Measurements from ENCODE around the gene ST3GAL2. TPM values are rescaled to one million over a fixed set of nuclear protein-coding genes. Genes with fewer than 3 reads are reported as not detected.

Gene ST3GAL2
- total and polyA plus RNA-seq, 2 of the 4 experiments (the other 2 are of a cell fraction), result 17.4 to 17.7 TPM

DNA sequence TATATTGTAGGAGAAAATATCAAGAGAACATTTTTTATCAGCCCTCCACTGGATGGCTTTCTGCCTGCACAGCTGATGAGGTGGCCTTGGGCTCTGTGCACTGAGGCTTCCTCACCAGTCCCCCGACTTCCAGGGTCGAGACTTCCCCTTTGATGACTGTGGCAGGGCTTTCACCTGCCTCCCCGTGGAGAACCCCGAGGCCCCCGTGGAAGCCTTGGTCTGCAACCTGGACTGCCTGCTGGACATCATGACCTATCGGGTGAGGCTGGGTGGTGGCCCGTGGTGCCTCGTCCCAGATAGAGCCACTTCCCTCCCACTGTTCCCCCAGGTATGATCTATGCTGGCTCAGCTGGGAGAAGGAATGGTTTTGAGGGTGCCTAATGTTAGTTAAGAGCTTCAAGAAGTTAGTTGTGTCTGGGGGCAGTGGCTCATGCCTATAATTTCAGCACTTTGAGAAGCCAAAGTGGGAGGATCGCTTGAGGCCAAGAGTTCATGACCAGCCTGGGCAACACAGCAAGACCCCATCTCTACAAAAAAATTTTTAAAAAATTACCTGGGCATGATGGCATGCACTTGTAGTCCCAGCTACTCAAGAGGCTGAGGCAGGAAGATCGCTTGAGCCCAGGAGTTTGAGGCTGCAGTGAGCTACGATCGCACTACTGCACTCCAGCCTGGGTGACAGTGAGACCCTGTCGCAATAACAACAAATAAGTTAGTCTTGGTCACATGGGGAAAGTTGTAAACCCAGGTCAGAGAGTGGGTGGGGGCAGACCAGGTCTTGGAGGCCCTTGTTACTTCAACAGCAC, 27.3 kb upstream of the ST3GAL2 start:
- peaks cover 0 to 6% of the 10 kb centered on the region in 2 experiments; a peak in 1 of 4 replicates for H3K79me1 ChIP-seq (ENCODE audit: low read depth in 1 of 2, low read length in 2 of 2)
- H2BK20ac ChIP-seq (ENCODE audit: low read depth, low read length), result no peak overlapping the region
- peaks cover 2% of the 10 kb centered on the region; the same call in 1 of the 2 replicates for H3K4me1 ChIP-seq (ENCODE audit: control insufficient read depth, insufficient read depth, low read length)
- H2BK15ac ChIP-seq (ENCODE audit: low read depth, low read length), result no peak overlapping the region
- H2BK5ac ChIP-seq (ENCODE audit: low read depth, low read length, poor library complexity, severe bottlenecking), result no peak overlapping the region
- no peak overlapping the region for H3K27ac ChIP-seq (ENCODE audit: insufficient read depth, low read length)
- no peak overlapping the region for H3K18ac ChIP-seq (ENCODE audit: low read depth, low read length)
- no peak overlapping the region for H2AK5ac ChIP-seq (ENCODE audit: low read depth, low read length)
- no peak overlapping the region for H3K4ac ChIP-seq (ENCODE audit: low read depth, low read length)
- DNase-seq (no peak), ATAC-seq (ENCODE audit: low read depth) (no peak)
- peaks cover under 1% of the 10 kb centered on the region; the same call in 1 of the 2 replicates for H4K20me1 ChIP-seq (ENCODE audit: insufficient read depth, low read length)
- ChIA-PET POLR2A (ENCODE audit: unreplicated experiment) (no interaction called here), CTCF (no interaction called here)
- H3K27me3 ChIP-seq (ENCODE audit: control insufficient read depth, insufficient read depth, low read length), result no peaks in the 10 kb centered on the region
- no peak overlapping the region for H3K4me3 ChIP-seq (ENCODE audit: insufficient read depth, low read depth, low read length)
- no peak overlapping the region for H3K4me2 ChIP-seq (ENCODE audit: low read depth, low read length)
- H3K14ac ChIP-seq (replicated peaks; ENCODE audit: low read depth, low read length), result no peak overlapping the region
- intact Hi-C loops (cut with micrococcal nuclease), result no loop called here
- H3K9me3 ChIP-seq (ENCODE audit: control insufficient read depth, insufficient read depth, low read length), result no peaks in the 10 kb centered on the region
- no peak overlapping the region for H2AFZ ChIP-seq (replicated peaks; ENCODE audit: low read length, poor library complexity)
- BruUV-seq (replicated peaks), result no TSS peak
- H4K5ac ChIP-seq (ENCODE audit: low read depth, low read length), result no peak overlapping the region
- in situ Hi-C loops (cut with MboI; ENCODE audit: low sequenced_read_pairs), result no loop called here
- WGBS, 2 experiments (ENCODE audit: extremely low coverage in 2 of 2, insufficient read length in 1 of 2), result 84% methylated on average over 4 of the region's 13 CpGs; no CpG with 5 or more reads in 1 of the 2 experiments
- no peak overlapping the region for H4K8ac ChIP-seq (ENCODE audit: low read depth in 2 of 2, low read length in 2 of 2)
- H3K36me3 ChIP-seq (ENCODE audit: control insufficient read depth, insufficient read depth, low read length), result peaks cover 12% of the 10 kb centered on the region
- 0 out of 2 replicates have a peak, but pooled peaks cover 2% of the 10 kb centered on the region for H3K9me1 ChIP-seq (ENCODE audit: insufficient read depth, low read length)
- no peak overlapping the region for H2AK9ac ChIP-seq (replicated peaks; ENCODE audit: low read depth, low read length, poor library complexity)
- H2BK120ac ChIP-seq (ENCODE audit: low read depth, low read length), result no peak overlapping the region
- dilution Hi-C loops (cut with HindIII; ENCODE audit: low sequenced_read_pairs, unreplicated experiment), result no loop called here
- no peak overlapping the region for H3K23ac ChIP-seq (ENCODE audit: low read depth, low read length)
- no peak overlapping the region for H3K9ac ChIP-seq (ENCODE audit: low read depth, low read length)
- H3K56ac ChIP-seq (ENCODE audit: extremely low read depth, insufficient read depth, low read length), result no peak overlapping the region
- H4K91ac ChIP-seq (ENCODE audit: insufficient read depth, low read depth, low read length), result no peak overlapping the region
- TF ChIP-seq SMC3 (IDR thresholded peaks at IDR 0.05; ENCODE audit: low read depth, low read length) (no peak), USF2 (IDR thresholded peaks at IDR 0.05; ENCODE audit: low read depth, low read length) (no peak), CEBPB (IDR thresholded peaks at IDR 0.05; ENCODE audit: low read depth, low read length) (no peak), MAFK (IDR thresholded peaks at IDR 0.05; ENCODE audit: low read depth, low read length) (no peak), RAD21 (IDR thresholded peaks at IDR 0.05; ENCODE audit: low read length) (no peak), CHD1 (IDR thresholded peaks at IDR 0.05; ENCODE audit: low read depth, low read length) (no peak), POLR2A (IDR thresholded peaks at IDR 0.05; ENCODE audit: low read depth, low read length) (no peak), ELK1 (IDR thresholded peaks at IDR 0.05; ENCODE audit: borderline replicate concordance, low read depth, low read length) (no peak), MAZ (IDR thresholded peaks at IDR 0.05; ENCODE audit: borderline replicate concordance, low read depth, low read length) (no peak), RFX5 (IDR thresholded peaks at IDR 0.05; ENCODE audit: low read depth, low read length) (no peak)

Measured in IMR-90 (cell line).